Superior temporal gyrus (tissue), 1 donor: ENCODE results near the gene ZNF683.

ENCODE experiments used
- DNase-seq: peaks from one replicate; pipeline ENCODE4 v3.0.0-alpha.2; 2016; ENCODE audit errors: extremely low spot score

The ZNF683 gene

GRCh38 chr1:26358411-26359384 is 13.9 kb downstream of the ZNF683 start:
- no peak for DNase-seq

- DNase-seq = no peak
Measured at GRCh38 chr1:26357121-26357602, 15.4 kb downstream of the ZNF683 start.

GRCh38 chr1:26356106-26356505 is 16.4 kb downstream of the ZNF683 start:
- DNase-seq = no peak

GRCh38 chr1:26354972-26355371 is 17.6 kb downstream of the ZNF683 start:
- DNase-seq = no peak

- DNase-seq = no peak
Measured at GRCh38 chr1:26353976-26354820, 18.4 kb downstream of the ZNF683 start, which contains the start of gene CRYBG2. Gene CRYBG2, minus strand, starts transcription at chr1:26354130. Its CDS starts 7,473 bp downstream, at chr1:26346657.

- no peak for DNase-seq
Measured at GRCh38 chr1:26353210-26353859, 19.2 kb downstream of the ZNF683 start.

- no peak for DNase-seq
Measured at GRCh38 chr1:26352338-26352679, 20.2 kb downstream of the ZNF683 start.

GRCh38 chr1:26351590-26352337 is 20.8 kb downstream of the ZNF683 start:
- no peak for DNase-seq

GRCh38 chr1:26350701-26351589 is 21.6 kb downstream of the ZNF683 start:
- no peak for DNase-seq

GRCh38 chr1:26350343-26350700 is 22.2 kb downstream of the ZNF683 start:
- DNase-seq = no peak

GRCh38 chr1:26349877-26350244 is 22.7 kb downstream of the ZNF683 start:
- no peak for DNase-seq

- no peak for DNase-seq
Measured at GRCh38 chr1:26349188-26349876, 23.2 kb downstream of the ZNF683 start.

GRCh38 chr1:26346274-26347033 is 26.1 kb downstream of the ZNF683 start:
- DNase-seq = no peak

- no peak for DNase-seq
Measured at GRCh38 chr1:26345718-26346117, 26.8 kb downstream of the ZNF683 start.

- no peak for DNase-seq
Measured at GRCh38 chr1:26344147-26344920, 28.2 kb downstream of the ZNF683 start.

- DNase-seq = no peak
Measured at GRCh38 chr1:26340047-26340481, 32.5 kb downstream of the ZNF683 start.

- DNase-seq = no peak
Measured at GRCh38 chr1:26338670-26339069, 33.9 kb downstream of the ZNF683 start.

GRCh38 chr1:26337625-26338024 is 34.9 kb downstream of the ZNF683 start:
- DNase-seq = no peak
